ENCODE measurements around the gene SURF6.

The SURF6 gene

DNA sequence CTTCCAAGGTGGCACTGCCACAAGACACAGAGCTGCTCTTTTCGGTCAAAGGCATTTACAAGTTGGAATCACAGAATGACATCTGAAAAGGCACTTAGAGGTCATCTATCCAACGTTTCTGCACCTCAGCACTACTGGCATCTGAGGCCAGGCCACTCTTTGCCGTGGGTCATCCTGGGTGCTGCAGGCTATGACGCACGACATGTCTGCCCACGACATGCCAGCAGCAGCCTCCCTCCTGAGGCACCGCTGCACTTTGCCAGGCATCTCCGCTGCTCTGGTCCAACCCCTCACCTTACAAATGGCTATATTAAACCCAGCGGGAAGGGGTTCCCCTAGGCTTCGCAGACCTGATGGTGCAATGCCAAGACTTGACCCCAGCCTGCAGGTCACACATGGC is 31.8 kb upstream of the SURF6 start:
- DNase-seq = peak in 1 of 3 experiments; percentile 45

DNA sequence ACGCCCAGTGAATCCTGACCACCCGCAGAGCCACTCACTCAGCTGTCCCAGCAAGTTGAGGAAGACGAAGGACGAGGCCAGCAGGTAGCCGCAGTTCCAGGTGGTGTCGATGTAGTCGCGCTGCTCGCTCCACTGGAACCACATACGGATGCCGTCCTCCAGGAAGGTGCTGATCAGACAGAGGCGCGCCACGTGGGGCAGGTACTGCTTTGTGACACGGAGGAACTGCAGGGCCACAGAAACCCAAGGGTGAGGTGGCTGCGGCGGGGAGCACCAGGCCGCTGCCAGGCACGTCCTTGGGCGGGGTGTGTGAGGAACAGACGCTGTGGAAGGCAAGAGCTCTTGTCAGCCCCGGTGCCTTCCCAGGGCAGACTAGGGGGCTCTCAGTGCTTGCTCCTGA is 31.2 kb upstream of the SURF6 start:
- no peak for DNase-seq

DNA sequence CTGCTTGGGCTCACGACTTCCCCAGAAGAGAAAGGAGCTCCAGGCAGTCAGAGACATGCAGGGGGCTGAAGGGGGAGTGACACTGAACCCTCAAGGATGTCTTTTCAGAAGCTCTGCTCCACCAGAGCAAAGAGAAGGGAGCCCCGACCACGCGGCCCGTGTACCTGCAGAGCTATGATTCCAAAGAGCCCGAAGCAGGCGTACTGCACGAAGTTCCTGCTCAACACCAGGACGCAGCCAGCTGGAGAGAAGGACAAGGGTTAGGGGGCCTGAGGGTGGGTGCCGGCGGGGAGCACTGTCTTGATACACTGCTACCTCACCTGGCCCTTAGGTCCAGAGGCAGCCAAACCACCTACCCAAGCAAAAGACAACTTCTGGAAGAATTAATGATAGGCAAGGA is 30.4 kb upstream of the SURF6 start:
- no peak for DNase-seq

DNA sequence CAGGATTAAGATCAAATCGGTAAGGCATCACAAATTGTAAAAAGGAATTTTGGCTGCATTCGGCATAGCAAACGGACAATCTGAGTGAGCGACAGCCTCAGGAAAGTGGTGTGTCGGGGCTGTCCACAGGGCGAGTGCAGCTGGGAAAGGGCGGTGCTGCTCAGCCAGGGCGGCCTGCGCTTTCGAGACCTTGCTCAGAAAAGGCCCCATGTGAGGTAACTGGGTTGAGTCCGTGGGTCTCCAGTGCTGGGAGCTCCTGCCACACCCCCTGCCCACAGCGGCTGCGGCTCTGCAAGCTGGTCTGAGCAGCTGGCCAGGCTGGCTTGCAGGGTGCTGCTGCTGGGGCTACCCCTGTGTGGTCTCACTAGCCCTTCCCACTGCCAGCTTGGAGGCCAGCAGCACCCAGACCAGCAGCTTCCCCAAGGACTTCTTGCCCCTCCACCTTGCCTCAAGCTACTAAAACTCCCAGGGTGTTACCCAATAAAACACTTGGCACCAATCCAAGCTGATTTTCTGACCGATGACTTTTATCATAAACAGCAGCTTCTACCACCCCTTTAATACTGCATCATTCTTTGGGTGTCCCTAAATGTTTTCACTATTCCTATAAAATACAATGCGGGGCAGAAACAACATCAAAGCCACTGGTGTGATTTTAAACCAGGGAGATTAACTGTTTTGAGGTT is 26.5 kb upstream of the SURF6 start:
- DNase-seq = peak in 1 of 3 experiments; percentile 32

DNA sequence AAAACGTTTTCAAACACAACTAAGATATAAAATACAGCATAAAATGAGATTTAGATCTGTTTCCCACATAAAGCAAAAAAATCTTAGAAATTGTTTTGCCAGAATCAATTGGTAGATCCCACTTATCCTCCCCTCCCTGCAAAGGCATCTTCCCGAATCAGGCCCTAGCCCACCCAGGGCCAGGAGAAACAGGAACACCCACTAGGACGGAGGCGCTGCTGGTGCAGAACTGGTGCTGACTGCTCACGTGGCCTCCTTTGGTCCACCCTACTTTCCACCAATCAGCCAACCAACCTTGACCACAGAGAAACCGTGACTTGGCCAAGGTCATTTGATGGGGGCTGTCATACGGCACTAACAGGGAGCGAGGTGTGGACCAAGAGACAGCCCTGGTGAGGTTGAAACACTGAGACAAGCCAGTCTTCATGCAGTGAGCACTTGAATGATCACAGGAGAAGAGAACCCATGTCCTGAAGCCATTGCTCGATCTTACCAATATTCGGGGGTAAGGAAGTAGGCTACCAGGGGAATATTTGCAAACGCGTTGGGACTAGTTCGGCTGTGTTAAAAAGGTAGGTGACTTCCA is 25.6 kb upstream of the SURF6 start:
- DNase-seq = no peak

DNA sequence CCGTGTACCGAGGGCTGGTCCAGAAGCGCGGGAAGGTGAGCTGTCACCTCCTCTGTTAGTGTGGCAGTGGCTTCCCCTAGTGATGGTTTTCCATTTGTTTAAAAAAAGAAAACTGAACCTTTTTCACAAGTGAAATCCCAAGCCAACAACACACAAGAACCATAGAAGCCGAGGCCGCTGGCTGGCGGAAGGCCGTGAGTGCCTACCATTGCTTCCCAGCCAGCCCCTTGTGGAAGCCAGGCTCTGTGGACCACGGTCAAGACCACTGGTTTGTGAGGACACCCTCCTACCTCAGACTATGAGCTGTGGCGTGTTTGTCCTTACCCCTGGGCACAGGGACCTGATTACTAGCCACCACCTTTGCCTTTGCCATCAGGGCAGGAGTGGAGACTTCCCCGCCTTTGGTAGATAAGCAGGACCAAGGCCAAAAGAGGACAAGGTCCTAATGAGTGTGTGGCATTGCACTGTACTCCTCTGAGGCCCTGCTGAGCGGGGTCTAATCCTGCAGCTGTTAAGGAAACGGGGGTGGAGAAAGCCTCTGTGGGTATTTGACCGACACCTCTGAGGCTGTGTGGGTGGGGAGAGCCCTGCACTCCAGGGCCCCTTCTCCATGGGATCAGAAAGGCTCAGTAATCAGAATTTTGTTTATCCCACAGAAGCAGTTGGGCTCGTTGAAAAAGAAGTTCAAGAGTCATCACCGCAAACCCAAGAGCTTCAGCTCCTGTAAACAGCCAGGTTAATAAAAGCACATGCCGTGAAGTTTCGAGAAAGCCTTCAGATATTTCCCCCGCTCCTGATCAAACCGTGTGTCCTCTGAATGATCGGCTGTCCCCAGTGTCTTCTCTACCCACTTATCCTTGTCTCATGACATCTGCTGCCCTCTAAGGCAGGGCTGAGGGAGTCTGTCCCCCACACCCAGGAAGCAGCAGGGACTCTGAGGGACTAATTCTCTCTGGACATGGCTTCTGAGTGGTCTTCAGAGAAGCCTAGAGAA is 24.7 kb upstream of the SURF6 start:
- no peak for DNase-seq

DNA sequence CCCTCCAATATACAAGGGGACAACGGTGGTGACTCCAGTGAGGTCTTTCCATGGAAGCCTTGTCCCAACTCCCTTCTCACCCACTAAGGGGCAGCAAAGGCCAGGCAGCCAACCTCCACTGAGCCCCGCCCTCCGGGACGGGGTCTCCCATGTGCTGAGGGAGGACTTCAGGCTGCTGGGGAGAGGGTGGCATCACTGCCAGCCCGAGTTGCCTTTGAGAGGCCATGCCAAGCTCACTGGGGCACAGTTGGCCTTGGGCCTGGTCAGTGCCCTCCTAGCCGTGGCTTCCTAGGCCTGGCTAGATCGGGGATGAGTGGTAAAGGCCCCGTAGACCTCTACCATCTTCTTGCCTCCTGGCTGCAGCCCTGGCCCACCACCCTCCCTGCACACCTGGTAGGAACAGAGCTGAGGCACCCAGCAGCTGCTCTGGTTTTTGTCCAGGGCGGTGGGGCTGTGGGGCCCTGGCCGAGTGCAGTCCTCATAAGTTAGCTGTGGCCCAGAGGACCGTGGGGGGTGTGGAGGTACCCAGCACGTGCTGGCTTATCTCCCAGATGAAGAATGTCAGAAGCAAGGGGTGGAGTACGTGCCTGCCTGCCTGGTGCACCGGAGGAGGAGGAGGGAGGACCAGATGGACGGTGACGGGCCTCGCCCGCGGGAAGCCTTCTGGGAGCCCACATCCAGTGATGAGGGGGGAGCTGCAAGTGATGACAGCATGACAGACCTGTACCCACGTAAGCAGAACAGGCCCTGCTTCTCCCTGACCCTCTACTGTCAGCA is 23.6 kb upstream of the SURF6 start:
- DNase-seq = peak in 1 of 3 experiments; percentile 31

DNA sequence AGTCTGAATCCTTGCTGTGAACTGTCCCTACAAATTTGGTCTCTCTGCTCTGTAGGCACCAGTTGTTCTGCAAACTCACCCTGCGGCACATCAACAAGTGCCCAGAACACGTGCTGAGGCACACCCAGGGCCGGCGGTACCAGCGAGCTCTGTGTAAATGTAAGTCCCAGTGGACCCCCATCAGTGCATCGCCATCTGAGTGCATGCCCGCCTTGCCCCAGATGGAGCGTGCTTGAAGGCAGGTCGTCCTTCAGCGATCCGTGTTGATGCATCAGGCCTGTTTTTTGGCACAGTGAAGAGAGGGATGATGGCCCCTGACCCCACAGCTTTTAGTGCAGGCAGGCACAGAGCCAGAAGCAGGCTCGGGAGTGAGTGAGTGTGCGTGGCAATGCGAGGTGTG is 21.7 kb upstream of the SURF6 start:
- no peak for DNase-seq

DNA sequence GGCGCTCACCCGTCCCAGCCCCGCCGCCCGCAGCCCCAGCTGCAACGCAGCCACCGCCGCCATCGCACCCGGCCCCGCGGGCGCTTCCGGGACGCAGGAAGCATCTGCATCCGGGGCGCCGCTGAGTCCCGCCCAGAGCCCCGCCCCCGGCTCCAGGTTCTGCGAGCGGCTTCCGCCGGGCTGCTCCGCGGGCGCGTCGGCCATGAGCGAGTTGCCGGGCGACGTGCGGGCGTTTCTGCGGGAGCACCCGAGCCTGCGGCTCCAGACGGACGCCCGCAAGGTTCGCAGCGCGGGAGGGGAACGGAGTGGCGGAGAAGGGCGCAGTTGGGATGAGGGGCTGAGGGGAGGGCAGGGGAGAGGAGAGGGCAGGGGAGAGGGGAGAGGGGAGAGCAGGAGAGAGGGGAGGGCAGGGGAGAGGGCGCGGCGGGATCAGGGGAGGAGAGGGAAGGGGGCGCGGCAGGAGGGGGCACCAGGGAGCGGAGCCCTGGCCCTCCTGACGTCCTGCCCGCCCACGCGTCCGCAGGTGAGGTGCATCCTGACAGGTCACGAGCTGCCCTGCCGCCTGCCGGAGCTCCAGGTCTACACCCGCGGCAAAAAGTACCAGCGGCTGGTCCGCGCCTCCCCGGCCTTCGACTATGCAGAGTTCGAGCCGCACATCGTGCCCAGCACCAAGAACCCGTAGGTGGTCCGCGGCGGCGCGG is 20.6 kb upstream of the SURF6 start, which contains the start of the genes SURF1 and SURF2:
Gene SURF1, minus strand, starts transcription at position 97 of the 701 bp plus-strand sequence. Its CDS starts 34 bp downstream, at position 63.
Gene SURF2, plus strand, starts transcription at position 160 of the 701 bp plus-strand sequence. Its CDS starts 43 bp downstream, at position 203.
- peak; percentile 73 to 91 (median 90) for DNase-seq

DNA sequence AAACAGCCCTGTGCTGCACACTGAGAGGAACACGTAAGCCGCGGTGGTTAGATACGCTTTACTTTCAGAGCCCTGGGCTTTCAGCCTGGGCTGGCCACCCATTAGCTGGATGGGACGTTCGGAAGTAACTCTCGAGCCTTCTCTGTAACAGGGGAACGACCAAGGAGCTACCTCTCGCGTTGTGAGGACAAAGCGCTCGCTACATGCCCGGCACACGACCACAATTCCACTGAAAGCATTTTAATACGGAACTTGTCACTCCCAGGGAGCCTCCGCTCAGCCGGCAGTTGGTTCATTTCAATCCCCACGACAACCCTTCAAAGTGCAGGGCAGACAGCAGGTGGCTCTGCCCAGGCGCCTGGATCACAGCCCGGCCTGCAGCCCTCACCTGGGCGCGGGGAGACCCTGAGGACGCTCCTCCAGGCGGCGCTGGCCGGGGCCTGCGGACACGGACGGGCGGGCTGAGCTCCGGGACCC is 19.9 kb upstream of the SURF6 start:
- DNase-seq = peak in 2 of 3 experiments; percentile 61 to 72

DNA sequence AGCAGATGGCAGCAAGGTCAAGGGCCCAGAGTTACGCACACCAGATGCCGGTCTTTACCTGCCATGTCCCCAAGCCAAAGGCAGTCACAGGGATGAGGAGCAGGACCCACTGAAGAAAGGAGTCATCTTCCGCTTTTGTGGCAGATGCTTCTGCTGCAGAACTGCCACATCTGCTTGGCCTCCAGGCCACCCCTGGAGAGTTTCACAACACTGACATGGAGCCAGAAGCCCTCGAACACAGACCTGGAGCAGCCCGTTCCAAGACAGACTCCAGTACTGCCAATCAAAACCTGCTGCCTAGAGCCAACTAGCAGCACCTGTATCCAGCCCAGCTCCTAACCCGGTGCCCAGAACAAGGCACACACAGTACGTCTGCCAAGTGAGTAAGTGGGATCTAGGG is 18.8 kb upstream of the SURF6 start:
- no peak for DNase-seq

DNA sequence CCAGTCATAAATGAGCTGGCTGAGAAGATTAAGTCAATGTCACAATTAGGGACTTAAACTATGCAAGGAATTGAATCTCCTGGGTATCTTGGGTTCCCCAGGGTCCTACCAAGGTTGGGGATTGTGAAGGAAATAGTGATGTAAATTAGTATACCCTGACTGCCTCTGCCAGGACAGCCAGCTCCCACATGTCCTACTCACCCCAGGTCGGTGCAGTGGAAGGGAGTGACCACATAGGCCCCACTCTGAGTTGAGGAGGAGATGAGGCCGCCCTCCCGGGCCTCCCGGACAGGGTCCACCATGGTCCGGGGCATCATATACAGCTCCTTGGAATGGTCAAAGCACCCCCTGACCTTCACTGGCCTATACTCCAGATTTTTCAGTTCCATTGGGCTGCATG is 17.6 kb upstream of the SURF6 start:
- DNase-seq = no peak

DNA sequence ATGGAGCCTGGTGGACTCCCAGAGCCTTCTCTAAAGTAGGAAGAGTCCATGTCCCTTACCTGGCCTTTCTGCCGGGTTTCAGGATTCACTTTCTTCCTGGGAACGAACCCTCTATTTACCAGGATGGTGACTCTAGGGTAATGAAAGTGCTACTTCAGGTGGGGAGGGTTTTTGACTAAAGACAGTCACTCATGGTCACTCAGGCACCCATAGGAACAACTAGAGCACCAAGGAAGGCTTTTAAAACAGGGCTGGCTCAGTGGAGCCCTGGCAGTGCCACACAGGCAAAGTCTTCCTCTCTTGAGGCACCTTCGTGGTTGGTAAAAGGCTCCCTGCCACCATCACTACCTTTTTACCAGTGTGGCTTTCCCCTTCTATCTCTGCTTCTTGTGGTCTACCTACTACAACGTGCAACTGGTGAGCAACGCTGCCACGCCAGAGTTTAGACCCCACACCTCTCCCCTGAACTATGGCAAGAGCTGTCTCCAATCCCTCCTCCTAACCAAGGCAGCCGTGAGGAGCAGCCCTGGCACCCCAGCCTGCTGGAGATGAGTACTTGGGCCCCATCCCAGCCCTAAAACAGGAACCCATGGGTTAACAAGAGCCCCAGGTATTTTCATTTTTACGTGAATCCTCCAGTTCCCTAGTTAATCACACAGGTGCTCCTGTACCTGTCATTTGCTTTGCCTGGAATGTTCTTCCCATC is 16.8 kb upstream of the SURF6 start:
- no peak for DNase-seq

DNA sequence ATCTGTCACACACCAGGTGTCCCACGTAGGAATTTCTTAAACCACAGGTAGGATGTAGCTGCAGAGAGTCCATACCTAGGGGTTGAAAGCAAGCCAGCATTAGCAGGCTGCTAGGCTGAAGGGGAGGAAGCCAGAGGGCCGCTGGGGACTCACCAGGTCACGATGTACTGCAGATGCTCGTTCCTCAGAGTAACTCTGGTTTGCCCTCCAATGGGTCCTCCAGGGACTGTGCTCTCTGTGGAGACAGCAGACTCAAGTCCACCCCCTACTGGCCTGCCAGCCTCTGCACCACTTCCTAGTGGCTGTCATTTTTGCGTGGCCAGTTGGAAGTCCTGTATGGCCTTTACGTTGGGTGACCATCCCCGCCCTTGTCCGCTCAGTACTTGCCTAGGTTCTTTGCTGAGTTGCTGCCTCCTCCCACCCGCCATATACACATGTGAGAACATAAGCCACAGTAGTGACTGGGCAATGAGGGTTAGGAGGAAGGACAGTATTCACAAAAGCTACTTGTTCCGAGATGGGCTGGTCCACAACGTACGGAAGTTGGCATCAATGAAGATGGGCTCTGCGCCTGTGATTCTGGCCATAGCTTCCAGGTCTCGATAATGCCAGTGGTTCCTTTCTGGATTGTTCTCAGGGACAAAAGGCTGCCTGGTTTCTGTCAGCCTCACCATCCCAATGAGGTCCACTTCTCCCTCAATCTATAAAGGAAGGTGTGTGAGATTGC is 16.1 kb upstream of the SURF6 start:
- DNase-seq = peak in 1 of 3 experiments; percentile 22

DNA sequence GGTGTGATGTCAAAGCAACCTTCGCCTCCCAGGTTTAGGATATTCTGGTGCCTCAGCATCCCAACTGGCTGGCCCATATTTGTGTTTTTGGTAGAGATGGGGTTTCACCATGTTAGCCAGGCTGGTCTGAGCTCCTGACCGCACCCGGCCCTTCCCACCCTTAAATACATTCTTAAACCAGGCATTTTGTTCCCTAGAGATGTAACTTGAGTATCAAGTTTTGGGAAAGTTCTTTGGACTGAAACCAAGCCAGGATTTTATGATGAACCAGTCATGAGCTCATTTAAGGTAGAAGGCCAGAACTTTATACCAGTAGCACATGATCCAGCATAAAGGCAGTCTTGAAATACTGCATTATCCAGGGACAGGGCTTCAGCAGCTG is 15.5 kb upstream of the SURF6 start:
- DNase-seq = no peak

DNA sequence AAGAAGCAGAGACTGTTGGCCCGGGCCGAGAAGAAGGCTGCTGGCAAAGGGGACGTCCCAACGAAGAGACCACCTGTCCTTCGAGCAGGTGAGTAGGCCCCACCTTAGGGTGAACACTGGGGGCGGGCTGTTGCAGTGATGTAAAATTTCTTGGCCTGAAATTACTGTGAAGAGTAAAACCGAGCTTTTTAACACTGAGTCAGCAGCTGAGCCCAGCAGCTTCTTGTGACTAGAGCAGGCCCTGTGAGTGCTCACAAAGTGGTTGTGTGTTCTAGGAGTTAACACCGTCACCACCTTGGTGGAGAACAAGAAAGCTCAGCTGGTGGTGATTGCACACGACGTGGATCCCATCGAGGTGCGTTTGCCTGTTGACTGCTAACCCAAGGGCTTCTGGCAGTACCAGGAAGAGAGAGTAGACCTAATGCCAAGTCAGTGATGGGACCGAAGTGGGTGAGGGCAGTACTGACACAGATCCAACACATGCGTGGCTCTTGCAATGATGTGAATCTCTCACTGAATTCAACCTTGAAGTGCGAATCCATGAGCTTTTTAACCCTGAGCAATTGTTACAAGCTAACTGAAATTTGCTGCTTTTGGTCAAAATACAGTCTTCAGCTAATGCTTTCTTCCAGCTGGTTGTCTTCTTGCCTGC is 14.1 kb upstream of the SURF6 start:
- DNase-seq = peak in 1 of 3 experiments; percentile 20

DNA sequence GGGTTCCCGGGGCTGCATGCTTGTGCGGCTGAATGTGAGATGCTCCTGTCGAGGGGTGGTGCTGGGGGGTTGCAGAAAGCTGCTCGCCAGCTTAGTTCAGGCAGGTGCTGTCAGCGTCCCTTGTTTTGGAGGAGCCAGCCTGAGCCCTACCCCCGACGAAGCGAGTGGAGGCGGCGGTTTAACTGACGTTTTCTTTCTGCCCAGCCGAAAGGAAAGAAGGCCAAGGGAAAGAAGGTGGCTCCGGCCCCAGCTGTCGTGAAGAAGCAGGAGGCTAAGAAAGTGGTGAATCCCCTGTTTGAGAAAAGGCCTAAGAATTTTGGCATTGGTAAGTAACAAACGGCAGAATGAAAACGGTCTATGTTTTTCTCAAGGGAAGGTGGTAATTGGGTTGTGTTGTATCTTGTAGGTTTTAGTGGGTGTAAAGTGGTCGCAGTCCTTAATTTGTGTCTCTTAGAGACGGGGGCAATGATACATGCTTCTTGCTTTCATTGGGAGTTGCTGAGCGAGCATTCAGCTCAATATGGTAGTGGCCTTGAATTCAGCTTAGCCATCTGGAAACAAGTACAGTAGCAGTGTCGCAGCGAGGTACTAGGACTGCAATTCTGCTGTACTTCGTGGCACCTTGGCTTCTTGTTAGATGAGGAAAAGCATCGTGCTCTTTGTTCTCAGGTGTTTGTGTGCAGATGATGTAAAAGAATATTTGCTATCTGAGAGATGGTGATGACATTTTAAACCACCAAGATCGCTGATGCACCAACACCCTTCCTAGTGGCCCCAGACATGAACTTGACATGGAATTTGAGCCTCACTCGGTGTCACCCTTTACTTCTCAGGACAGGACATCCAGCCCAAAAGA is 13.0 kb upstream of the SURF6 start:
- no peak for DNase-seq

DNA sequence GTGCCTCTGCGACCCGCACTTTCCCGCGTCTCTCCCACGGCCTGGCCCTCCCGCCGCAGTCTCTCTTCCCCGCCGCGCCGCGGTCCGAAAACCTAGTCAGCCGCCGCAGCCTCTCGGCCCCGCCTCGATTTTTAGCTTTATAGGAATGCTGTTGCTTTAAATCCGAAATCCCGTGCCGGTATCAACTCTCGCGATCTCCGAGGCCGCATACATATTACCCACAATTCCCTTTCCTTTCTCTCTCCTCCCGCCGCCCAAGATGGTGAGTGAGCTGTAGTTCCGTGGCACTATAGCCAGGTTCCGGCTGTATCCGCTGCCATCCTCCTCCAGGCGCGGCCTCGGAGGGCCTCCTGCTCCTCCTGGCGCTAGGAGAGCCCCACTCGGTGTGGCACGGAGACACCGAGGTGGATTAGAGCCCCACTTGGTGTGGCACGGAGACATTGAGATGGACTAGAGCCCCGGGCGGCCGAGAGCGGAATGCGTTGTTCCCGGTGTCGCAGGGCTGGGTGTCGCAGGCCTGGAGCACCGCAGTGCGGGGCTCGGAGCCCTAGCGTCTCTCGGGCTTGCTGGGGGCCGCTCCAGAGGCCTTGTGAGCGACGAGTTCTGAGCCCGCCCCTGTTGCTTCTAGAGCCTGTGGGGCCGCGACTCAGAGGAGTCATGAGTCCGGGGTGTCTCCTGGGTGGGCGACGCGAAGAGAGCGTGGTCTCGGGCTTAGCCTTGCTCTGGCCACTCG is 12.2 kb upstream of the SURF6 start, which contains the start of the genes MED22 and RPL7A:
Gene MED22, minus strand, starts transcription at position 147 of the 733 bp plus-strand sequence. CDS start 1,469 bp downstream, outside the sequence.
Gene RPL7A, plus strand, starts transcription at position 234 of the 733 bp plus-strand sequence. Its CDS starts 26 bp downstream, at position 260.
- peak; percentile 84 to 99 (median 96) for DNase-seq
